ENCODE measurements around the gene PTPRD.

PTPRD gene

GRCh38 chr9:8374471-8374870 is 2238.3 kb downstream of the PTPRD start:
- DNase-seq (ENCODE audit: low read depth in 2 of 3, low spot score in 1 of 3) = no peak

GRCh38 chr9:8371686-8372085 is 2241.1 kb downstream of the PTPRD start:
- DNase-seq (ENCODE audit: low read depth in 2 of 3, low spot score in 1 of 3) = no peak

DNA sequence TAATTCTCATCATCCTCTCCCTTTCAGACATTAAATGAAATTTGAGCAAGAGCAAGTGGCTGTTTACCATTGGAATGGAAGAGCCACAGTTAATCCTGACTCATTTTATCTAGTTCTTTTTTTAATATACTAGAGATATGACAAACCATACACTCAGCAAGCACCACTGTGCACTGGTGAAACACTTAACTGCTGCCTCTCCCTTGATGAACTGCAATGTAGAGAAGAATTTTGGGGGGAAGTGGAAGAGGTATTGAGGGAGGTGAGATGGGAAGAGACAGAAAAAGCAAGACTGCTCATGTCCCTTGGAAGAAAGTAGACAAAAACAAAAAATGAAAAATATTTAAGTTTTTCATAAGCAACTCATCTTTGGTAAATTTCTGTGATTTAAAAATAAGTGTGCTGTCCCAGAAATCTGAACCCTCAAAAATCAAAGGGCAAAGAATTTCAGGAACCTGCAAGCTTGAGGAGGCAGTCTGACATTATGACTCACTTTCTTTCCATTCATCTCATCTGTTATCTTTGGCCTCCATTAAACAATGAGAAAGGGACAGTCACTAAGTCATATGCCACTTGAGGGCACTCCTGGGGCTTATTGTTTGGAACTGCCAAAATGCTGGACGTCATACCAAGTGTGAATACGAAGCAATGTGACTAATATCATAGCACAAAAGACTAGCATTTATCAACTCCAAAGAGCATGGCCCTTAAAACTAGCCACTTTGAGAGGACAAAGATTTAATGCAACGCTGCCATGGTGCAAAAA is 2246.5 kb downstream of the PTPRD start:
- no peak for DNase-seq (ENCODE audit: low read depth in 2 of 3, low spot score in 1 of 3)

DNA sequence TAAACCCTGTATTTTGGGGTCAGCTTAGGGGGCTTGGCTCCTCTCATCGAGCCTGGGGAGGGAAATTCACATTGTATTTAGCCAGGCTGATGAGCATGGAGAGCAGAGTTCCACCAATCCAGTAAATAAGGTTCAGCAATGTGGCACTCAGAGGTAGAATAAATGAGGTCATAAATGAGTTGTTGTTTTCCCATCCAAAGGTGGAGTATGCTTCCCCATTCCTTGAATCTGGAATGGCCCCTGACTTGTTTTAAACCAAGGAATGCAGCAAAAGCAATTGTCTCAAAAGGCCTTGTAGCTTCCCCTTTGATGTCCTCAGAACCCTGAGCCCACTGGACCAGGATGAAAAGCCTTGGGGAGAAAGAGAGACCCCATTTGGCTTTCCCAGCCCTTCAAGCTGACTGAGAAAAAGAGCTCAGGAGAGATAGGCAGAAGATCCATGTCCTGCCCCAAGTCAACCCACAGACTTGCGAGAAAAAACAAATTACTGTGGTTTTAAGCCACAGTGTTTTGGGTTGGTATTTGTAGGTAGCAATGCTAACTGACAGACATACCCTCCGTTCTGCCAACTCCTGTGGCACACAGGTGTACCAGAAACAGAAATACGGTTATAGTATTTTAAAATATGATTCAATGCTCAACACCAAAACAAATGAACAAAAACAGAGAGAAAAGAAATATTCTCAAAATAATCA is 2247.2 kb downstream of the PTPRD start:
- DNase-seq (ENCODE audit: low read depth in 2 of 3, low spot score in 1 of 3) = no peak

- DNase-seq (ENCODE audit: low read depth in 2 of 3, low spot score in 1 of 3) = no peak
Measured at GRCh38 chr9:8365029-8365428, 2247.8 kb downstream of the PTPRD start.

DNA sequence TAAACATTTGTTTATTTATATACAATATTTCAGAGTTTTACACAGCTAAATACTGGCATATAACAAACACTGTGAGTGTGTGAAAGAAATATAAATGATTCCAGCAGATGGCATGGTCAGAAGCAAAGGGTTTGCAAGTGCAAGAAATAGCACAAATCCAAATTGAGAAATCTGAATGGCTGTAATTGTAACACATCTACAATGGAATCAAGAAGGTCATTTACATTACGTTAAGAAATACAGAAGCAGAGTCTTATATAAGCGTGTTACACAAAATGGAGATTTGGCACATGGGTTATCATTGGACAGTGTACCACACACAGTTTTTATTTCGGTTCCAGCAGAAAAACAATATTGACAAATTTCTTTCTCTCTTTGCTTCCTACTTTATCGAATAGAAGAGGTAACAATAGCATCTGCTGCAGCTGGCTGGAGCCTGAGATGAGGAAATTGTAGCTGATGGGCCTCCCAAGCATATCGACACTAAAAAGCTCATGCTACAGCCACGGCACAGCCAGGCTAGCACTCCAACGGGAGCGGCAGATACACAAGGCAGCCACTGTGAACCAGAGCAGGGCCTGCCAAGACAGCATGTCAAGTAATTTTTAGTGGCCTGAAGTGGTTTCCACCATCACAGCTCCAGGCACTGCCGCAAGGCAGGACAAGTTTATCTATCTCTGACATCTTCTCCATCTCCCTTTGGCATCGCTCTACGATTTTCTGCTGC is 2248.6 kb downstream of the PTPRD start:
- DNase-seq (ENCODE audit: low read depth in 2 of 3, low spot score in 1 of 3) = no peak

DNA sequence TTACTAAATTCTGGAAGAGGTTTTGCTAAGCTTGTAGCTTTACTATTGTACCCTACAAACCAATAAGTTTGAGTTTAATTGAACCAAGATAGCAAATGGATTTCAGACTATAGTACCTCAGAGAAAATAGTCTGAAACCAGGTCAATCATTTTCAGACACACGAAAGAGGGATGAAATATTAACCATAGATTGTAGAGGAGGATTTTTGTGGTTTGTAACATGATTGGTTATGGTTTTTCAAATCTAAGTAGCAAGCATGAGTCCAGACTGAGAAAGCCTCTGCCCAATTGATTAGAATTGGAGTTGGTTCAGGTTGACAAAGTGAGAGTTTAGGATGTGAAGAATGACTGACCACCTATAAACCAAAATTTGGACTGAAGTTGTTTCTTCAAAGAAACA is 2250.6 kb downstream of the PTPRD start:
- DNase-seq (ENCODE audit: low read depth in 2 of 3, low spot score in 1 of 3) = no peak

GRCh38 chr9:8361364-8361763 is 2251.4 kb downstream of the PTPRD start:
- DNase-seq (ENCODE audit: low read depth in 2 of 3, low spot score in 1 of 3) = no peak

- no peak for DNase-seq (ENCODE audit: low read depth in 2 of 3, low spot score in 1 of 3)
Measured at GRCh38 chr9:8356406-8356805, 2256.4 kb downstream of the PTPRD start.

GRCh38 chr9:8351436-8351835 is 2261.4 kb downstream of the PTPRD start:
- no peak for DNase-seq (ENCODE audit: low read depth in 2 of 3, low spot score in 1 of 3)

DNA sequence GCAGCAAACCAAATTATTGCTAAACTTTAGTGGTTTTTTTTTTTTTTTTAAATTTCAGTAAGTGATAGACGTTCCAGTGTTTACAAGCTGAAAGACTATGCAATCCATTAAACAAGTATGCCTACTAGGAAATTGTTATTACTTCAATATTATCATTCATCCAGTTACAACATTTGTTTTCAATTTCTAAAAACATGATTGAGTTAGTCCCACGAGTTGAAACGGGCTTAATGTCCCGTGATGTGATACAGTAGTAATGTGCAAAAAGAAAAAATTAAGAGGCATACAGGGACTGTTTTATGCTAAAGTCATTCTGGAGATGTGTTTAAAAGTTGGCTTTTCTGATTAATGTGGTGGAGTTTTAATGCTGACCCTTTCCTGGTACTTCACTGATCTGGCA is 2262.9 kb downstream of the PTPRD start:
- no peak for DNase-seq (ENCODE audit: low read depth in 2 of 3, low spot score in 1 of 3)

DNA sequence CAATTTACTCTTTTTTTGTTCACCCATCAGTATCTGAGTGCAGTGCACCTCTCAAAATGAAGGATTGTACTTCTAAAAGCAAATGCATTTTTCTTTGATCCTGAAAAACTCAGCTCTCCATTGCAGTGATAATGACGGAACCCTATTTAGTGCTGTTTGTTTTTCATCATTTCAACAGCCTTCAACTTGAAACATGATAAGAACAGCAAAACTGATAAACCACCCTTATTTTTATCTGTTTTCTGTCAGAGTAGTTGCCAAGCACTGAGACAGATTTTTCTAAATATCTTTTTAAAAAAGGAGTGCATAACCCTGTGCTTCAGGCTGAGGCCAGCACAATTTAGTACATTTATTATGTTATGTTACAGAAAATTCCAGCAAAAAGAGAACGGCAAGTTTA is 2263.4 kb downstream of the PTPRD start:
- DNase-seq (ENCODE audit: low read depth in 2 of 3, low spot score in 1 of 3) = no peak

GRCh38 chr9:8348756-8349155 is 2264.0 kb downstream of the PTPRD start:
- no peak for DNase-seq (ENCODE audit: low read depth in 2 of 3, low spot score in 1 of 3)

GRCh38 chr9:8346296-8346695 is 2266.5 kb downstream of the PTPRD start:
- no peak for DNase-seq (ENCODE audit: low read depth in 2 of 3, low spot score in 1 of 3)

DNA sequence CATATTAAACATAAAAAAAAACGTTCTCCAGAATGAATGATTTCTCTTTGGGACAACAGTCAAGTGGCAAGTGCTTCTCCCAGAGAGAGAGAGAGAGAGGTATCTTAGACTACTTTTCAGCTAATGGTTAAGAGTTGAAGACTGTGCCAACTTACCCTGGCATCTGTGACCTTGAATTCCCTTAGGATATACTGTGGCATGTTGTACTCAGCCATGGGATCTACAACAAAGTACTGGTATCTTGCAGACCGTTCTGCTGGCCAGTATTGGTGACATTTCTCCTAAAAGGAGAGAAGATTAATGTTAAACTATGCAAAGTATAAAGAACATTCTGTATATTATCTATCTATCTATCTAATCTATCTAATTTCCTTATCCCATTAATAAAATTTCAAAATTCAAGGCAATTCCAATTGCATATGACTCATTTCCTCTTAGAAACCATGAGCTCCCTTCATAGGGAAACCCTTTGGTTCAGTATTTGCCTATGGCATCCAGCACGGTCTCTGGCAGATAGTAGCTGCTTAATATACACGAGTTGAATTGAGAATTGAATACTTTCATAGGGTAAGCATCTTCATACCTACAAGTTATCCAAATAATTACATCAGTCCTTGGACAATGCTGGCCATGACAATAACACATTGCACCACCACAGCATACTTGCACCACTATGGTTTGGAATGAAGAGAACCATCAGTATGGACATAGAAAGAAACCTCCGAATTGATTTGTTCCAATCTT is 2273.9 kb downstream of the PTPRD start:
- no peak for DNase-seq (ENCODE audit: low read depth in 2 of 3, low spot score in 1 of 3)

DNA sequence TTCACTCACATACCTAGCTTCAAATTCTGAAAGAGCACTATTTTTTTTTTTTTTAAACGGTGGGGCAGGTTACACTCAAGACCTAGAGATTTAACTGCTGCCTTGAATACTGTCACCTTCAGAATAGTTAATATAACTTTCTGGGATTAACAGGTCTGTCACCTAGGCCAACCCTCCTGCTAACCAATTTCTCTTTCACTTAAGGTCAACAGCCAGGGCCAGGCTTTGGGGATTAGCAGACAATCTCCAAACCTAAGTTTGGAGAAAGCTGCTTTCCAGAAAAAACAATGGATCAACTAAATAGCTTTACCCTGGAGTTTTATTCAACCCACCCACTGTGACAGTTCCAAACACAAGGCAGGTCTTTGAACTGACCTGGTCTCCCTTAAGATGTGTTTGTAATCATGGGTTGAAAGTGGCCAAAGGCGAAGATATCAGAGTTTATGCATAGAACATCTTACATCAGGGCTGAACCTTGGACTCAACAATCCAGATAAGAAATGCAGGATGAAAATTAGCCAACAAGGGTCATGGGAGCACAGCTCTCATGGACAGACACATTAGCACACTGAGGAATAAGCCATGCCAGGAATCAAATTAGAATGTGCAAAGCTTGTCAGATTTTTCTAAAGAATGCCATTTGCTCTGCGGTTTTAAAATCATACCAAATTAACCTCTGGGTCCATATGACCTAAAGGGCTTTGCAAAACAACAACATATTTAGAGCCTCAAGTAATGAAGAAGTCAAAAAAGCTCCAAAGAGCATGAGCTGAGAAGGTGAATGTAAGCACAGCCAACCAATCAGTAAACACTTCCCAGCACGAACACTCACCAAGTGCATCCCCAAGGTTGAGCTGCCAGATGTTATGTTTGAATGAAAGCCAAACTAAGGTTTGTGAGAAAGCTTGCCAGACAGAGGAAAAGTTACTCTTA is 2274.7 kb downstream of the PTPRD start:
- DNase-seq (ENCODE audit: low read depth in 2 of 3, low spot score in 1 of 3) = no peak

DNA sequence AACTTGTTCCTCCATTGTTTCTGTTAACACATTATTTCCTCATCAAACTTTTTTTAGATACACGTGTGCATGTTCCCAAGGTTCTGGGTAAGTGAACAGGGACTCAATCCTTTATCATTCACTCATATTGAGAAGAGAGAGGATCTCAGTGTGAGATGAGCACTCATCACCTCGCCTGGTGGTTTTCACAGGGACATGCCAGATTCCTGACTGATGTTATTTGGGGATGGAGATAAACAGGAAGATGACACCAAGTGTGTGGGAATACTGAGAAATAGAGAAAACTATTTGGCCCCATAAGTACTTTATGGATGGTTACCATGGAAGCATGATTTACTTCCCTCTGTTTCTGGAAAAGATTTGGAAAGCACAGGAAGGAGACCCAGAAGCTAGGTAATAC is 2279.9 kb downstream of the PTPRD start:
- no peak for DNase-seq (ENCODE audit: low read depth in 2 of 3, low spot score in 1 of 3)

DNA sequence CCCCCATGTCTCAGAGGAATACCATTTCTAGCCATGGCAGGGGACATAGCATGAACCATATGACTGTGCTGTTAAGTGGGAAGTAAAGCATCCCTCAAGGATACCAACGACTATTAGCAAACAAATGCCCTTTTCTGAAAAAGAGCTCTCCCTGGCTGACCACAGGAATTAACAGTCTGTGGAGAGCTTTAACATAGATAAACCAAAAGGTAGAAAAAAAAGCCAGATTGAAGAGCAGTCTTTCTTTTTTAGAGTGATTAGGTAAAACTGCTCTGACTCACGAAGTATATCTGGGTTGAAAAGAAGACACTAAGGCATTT is 2280.5 kb downstream of the PTPRD start:
- no peak for DNase-seq (ENCODE audit: low read depth in 2 of 3, low spot score in 1 of 3)

DNA sequence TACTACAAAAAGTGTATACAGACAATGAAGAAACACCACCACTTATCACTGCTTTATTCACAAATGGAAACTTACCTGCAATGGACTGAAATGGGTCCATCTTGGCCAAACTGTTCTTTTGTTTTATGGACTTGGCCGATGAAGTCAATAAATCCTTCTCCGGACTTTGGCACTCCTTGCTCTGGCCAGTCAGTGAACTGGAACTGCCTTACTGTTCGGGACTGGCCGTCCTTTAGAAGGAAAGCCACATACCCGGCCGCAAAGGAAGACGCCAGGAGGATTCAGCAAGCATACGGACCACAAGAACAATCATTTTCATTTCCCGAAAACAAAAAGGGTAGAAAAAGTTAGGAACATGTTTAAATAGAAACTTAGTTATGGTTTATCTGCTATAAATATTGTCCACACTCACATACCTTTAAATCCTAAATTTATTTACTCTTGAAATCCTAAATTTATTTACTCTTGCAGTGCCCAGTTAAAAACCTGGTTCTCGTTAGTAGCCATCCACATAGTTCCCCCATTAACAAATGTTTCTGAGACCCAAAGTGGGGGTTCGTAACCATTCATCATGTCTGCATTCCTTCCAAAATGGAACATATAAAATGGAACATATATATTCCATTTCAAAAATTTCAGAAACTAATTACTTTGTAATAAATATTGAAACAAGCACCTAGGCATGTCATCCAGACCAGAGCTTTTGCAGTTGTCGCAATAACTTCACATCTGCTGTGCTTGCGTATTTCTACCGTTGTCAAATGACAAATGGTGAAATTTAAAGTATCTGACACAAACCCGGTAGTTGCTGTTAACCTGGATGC is 2281.1 kb downstream of the PTPRD start:
- DNase-seq (ENCODE audit: low read depth in 2 of 3, low spot score in 1 of 3) = no peak
